ENCODE results near the gene SASH1. TPM values are rescaled to one million over a fixed set of nuclear protein-coding genes. Genes with fewer than 3 reads are reported as not detected.

The SASH1 gene
- polyA plus RNA-seq, 1 donor from 2014 or later, result 7.0 TPM

DNA sequence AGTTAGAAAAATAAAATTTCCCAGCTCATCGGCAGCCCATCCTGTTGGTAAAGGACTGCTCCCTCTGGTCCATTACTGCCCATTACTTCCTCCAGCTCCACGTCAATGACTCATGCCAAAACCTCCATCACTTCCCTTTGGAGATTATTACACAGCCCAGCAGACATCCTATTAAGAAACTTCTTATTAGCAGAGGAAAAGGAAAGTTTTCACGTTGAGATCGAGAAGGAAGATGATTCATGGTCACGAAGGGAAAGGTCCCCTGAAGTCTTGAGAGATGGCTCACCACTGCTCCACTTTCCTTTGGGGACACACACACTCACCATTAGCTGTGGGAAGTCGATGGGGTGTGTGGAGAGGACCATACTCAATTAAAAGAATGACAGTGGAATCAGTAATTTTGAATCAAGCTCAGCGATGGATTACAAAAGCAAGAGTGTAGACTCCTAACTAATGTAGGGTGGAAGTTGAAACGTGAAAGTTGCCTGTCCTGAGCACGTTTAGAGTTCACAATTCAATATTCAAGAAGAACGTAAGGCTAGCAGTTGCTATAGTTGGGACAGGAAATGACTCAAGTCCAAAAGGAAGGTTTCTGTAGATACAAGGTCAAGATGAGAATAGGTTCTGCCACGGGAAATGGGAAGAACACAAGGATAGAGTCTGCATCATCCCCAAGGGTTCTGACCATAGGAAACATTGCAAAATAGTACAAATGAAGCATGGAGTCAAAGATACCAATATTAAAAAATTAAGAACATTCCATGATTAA is 21.6 kb downstream of the SASH1 start:
- Histone ChIP-seq H2AFZ (ENCODE audit: low read depth, low read length) (no peak overlapping the region), H3K4me3 (ENCODE audit: low read length) (no peak overlapping the region), H3K4me2 (ENCODE audit: low read length) (no peak overlapping the region), H3K9me3 (ENCODE audit: low read length) (no peaks in the 10 kb centered on the region), H4K20me1 (ENCODE audit: insufficient read depth) (no peaks in the 10 kb centered on the region), H3K79me2 (replicated peaks; ENCODE audit: insufficient read depth, low read length) (no peaks in the 10 kb centered on the region), H3K36me3 (ENCODE audit: insufficient read depth, low read length) (no peaks in the 10 kb centered on the region), H3F3A (ENCODE audit: insufficient read depth, low read length, poor library complexity, severe bottlenecking) (no peaks in the 10 kb centered on the region), H3K27ac (ENCODE audit: low read length) (no peak overlapping the region), H3K9me2 (ENCODE audit: insufficient read depth, low read length) (no peaks in the 10 kb centered on the region), H3K9ac (ENCODE audit: low read length) (no peak overlapping the region), H3K27me3 (ENCODE audit: insufficient read depth, low read depth, low read length) (no peaks in the 10 kb centered on the region)
- TF ChIP-seq POLR2AphosphoS5 (IDR thresholded peaks at IDR 0.05) (no peak), EZH2 (IDR thresholded peaks at IDR 0.05; ENCODE audit: borderline replicate concordance, insufficient read depth, low read length, poor library complexity, severe bottlenecking) (no peak), MXI1 (conservative IDR thresholded peaks at IDR 0.05; ENCODE audit: poor library complexity, severe bottlenecking) (no peak), RAD21 (conservative IDR thresholded peaks at IDR 0.05) (no peak), EP300 (conservative IDR thresholded peaks at IDR 0.05; ENCODE audit: poor library complexity, severe bottlenecking) (no peak), SMC3 (conservative IDR thresholded peaks at IDR 0.05; ENCODE audit: poor library complexity) (no peak), TAF1 (IDR thresholded peaks at IDR 0.05; ENCODE audit: low read depth) (no peak)
- TF ChIP-seq, protein P1, sequence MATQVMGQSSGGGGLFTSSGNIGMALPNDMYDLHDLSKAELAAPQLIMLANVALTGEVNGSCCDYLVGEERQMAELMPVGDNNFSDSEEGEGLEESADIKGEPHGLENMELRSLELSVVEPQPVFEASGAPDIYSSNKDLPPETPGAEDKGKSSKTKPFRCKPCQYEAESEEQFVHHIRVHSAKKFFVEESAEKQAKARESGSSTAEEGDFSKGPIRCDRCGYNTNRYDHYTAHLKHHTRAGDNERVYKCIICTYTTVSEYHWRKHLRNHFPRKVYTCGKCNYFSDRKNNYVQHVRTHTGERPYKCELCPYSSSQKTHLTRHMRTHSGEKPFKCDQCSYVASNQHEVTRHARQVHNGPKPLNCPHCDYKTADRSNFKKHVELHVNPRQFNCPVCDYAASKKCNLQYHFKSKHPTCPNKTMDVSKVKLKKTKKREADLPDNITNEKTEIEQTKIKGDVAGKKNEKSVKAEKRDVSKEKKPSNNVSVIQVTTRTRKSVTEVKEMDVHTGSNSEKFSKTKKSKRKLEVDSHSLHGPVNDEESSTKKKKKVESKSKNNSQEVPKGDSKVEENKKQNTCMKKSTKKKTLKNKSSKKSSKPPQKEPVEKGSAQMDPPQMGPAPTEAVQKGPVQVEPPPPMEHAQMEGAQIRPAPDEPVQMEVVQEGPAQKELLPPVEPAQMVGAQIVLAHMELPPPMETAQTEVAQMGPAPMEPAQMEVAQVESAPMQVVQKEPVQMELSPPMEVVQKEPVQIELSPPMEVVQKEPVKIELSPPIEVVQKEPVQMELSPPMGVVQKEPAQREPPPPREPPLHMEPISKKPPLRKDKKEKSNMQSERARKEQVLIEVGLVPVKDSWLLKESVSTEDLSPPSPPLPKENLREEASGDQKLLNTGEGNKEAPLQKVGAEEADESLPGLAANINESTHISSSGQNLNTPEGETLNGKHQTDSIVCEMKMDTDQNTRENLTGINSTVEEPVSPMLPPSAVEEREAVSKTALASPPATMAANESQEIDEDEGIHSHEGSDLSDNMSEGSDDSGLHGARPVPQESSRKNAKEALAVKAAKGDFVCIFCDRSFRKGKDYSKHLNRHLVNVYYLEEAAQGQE (IDR thresholded peaks at IDR 0.05; ENCODE audit: borderline replicate concordance), result no peak
- TF ChIP-seq, protein P2, sequence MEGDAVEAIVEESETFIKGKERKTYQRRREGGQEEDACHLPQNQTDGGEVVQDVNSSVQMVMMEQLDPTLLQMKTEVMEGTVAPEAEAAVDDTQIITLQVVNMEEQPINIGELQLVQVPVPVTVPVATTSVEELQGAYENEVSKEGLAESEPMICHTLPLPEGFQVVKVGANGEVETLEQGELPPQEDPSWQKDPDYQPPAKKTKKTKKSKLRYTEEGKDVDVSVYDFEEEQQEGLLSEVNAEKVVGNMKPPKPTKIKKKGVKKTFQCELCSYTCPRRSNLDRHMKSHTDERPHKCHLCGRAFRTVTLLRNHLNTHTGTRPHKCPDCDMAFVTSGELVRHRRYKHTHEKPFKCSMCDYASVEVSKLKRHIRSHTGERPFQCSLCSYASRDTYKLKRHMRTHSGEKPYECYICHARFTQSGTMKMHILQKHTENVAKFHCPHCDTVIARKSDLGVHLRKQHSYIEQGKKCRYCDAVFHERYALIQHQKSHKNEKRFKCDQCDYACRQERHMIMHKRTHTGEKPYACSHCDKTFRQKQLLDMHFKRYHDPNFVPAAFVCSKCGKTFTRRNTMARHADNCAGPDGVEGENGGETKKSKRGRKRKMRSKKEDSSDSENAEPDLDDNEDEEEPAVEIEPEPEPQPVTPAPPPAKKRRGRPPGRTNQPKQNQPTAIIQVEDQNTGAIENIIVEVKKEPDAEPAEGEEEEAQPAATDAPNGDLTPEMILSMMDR (IDR thresholded peaks at IDR 0.05; ENCODE audit: poor library complexity, severe bottlenecking), result no peak

DNA sequence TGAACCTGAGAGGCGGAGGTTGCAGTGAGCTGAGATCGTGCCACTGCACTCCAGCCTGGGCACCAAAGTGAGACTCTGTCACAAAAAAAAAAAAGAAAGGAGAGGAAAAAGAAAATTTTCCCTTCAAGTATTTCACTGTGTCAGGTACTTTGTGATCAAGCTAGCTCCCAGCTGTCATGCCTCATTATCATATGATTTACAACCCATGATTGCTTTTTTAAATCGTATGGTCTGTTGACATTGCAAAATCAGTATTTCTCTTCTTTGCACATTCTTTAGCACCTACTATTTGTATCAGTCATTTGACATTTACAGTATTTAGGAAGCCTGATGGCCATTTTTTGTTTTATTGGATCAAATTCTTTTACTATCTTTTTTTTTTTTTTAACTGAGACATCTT is 22.4 kb downstream of the SASH1 start:
- Histone ChIP-seq H3K4me2 (ENCODE audit: low read length) (no peak overlapping the region), H3K9me2 (ENCODE audit: insufficient read depth, low read length) (no peaks in the 10 kb centered on the region), H3K79me2 (replicated peaks; ENCODE audit: insufficient read depth, low read length) (no peaks in the 10 kb centered on the region), H3F3A (ENCODE audit: insufficient read depth, low read length, poor library complexity, severe bottlenecking) (no peaks in the 10 kb centered on the region), H3K9ac (ENCODE audit: low read length) (no peak overlapping the region), H4K20me1 (ENCODE audit: insufficient read depth) (no peaks in the 10 kb centered on the region), H2AFZ (ENCODE audit: low read depth, low read length) (no peak overlapping the region), H3K9me3 (ENCODE audit: low read length) (no peaks in the 10 kb centered on the region), H3K36me3 (ENCODE audit: insufficient read depth, low read length) (no peaks in the 10 kb centered on the region), H3K27me3 (ENCODE audit: insufficient read depth, low read depth, low read length) (no peaks in the 10 kb centered on the region), H3K27ac (ENCODE audit: low read length) (no peak overlapping the region), H3K4me3 (ENCODE audit: low read length) (no peak overlapping the region)
- TF ChIP-seq, protein P2 (IDR thresholded peaks at IDR 0.05; ENCODE audit: poor library complexity, severe bottlenecking), result no peak
- TF ChIP-seq MXI1 (conservative IDR thresholded peaks at IDR 0.05; ENCODE audit: poor library complexity, severe bottlenecking) (no peak), POLR2AphosphoS5 (IDR thresholded peaks at IDR 0.05) (no peak), RAD21 (conservative IDR thresholded peaks at IDR 0.05) (no peak), SMC3 (conservative IDR thresholded peaks at IDR 0.05; ENCODE audit: poor library complexity) (no peak), TAF1 (IDR thresholded peaks at IDR 0.05; ENCODE audit: low read depth) (no peak), EZH2 (IDR thresholded peaks at IDR 0.05; ENCODE audit: borderline replicate concordance, insufficient read depth, low read length, poor library complexity, severe bottlenecking) (no peak)
- TF ChIP-seq, protein P1 (IDR thresholded peaks at IDR 0.05; ENCODE audit: borderline replicate concordance), result no peak

Data from neural cell (in vitro differentiated cells).